ENCODE data around the gene AP1AR.

The AP1AR gene

DNA sequence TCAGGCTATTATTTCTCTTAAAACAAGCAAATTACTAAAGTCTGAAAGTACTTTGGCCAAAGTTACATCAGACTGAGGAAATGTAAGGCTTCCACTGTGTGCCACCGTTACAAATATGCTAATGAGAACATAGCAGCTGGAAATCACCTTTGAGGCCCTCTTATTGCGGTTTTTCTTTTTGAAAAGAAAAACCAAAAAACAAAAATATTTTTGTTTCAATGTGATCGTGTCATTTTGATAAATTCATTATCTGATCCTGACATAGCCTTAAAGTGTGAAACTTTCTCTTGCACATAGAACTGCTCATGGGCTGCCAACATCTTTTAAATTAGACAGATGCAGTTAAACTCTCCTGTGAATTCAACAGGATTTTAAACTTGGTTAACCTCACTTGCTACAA, 56.9 kb downstream of the AP1AR start:
- TF ChIP-seq FOXP2 (optimal IDR thresholded peaks at IDR 0.05; ENCODE audit: borderline replicate concordance, extremely low read depth, extremely low read length, insufficient read depth), result no peak
- no peak for TF ChIP-seq TAF1 (IDR thresholded peaks at IDR 0.05; ENCODE audit: borderline replicate concordance, insufficient read depth, low read length)
- no peak for TF ChIP-seq POLR2AphosphoS5 (IDR thresholded peaks at IDR 0.05; ENCODE audit: low read depth, low read length)
- no peak for TF ChIP-seq REST (IDR thresholded peaks at IDR 0.05; ENCODE audit: insufficient read depth in 1 of 2, low read depth in 2 of 2, low read length in 2 of 2)
- TF ChIP-seq SIN3A (IDR thresholded peaks at IDR 0.05; ENCODE audit: borderline replicate concordance, insufficient read depth, low read length), result no peak

DNA sequence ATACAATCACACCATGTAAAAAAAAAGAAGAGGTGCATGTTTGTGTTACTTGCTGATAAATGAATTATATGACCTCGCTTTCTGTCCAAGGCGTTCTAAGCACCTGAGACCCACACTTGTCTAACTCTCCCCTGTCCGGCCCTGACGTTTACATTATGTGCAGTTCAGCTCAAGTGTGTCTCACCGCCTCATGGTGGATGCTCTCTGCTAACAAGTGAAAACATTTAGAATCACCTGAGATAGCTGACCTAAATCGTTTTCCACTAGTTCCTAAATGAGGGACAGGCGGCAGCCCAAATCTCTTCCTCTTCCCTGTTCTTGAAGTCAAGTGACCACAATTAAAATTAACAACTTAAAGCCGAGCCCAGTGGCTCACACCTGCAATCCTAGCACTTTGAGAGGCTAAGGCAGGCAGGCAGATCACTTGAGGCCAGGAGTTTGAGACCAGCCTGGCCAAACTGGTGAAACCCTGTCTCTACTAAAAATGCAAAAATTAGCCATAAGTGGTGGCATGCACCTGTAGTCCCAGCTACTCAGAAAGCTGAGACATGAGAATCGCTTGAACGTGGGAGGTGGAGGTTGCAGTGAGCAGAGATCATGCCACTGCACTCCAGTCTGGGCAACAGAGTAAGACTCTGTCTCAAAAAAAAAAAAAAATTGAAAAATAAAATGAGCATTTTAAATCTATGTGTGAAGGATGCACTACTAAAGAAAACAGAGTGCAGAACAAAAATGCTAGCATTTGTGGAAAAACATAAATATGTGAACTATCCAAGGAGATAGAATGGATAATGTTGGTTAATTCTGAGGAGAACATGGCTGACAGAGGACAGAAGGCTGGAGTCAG, 58.0 kb downstream of the AP1AR start:
- TF ChIP-seq FOXP2 (optimal IDR thresholded peaks at IDR 0.05; ENCODE audit: borderline replicate concordance, extremely low read depth, extremely low read length, insufficient read depth) (no peak), POLR2AphosphoS5 (IDR thresholded peaks at IDR 0.05; ENCODE audit: low read depth, low read length) (no peak), REST (IDR thresholded peaks at IDR 0.05; ENCODE audit: insufficient read depth in 1 of 2, low read depth in 2 of 2, low read length in 2 of 2) (no peak), TAF1 (IDR thresholded peaks at IDR 0.05; ENCODE audit: borderline replicate concordance, insufficient read depth, low read length) (no peak), SIN3A (IDR thresholded peaks at IDR 0.05; ENCODE audit: borderline replicate concordance, insufficient read depth, low read length) (no peak)

DNA sequence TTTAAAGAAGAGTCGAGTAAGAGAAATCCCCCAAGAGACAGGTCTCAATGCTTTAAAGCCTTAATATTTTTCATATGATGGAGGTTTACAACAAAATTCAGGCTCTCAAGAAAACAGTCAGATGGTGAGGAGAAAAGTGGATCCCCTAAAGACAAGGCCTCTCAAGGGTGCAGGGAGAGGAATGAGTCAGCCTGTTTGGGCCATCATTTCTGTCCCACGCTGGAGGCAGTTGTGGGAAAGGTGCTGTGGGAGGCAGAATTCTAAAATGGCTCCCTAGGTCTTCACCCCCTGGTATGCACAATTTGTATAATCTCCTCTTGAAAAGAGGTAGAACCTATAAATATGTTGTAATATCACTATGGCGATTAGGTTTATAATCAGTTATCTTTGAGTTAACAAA, 58.8 kb downstream of the AP1AR start:
- TF ChIP-seq FOXP2 (optimal IDR thresholded peaks at IDR 0.05; ENCODE audit: borderline replicate concordance, extremely low read depth, extremely low read length, insufficient read depth) (no peak), REST (IDR thresholded peaks at IDR 0.05; ENCODE audit: insufficient read depth in 1 of 2, low read depth in 2 of 2, low read length in 2 of 2) (no peak), SIN3A (IDR thresholded peaks at IDR 0.05; ENCODE audit: borderline replicate concordance, insufficient read depth, low read length) (no peak), TAF1 (IDR thresholded peaks at IDR 0.05; ENCODE audit: borderline replicate concordance, insufficient read depth, low read length) (no peak), POLR2AphosphoS5 (IDR thresholded peaks at IDR 0.05; ENCODE audit: low read depth, low read length) (no peak)

GRCh38 chr4:112296949-112297880, 65.6 kb downstream of the AP1AR start, which contains the start of gene ALPK1:
TSS of gene ALPK1 (plus strand) at chr4:112297369.
- TF ChIP-seq POLR2AphosphoS5 (IDR thresholded peaks at IDR 0.05; ENCODE audit: low read depth, low read length), result no peak
- TF ChIP-seq SIN3A (IDR thresholded peaks at IDR 0.05; ENCODE audit: borderline replicate concordance, insufficient read depth, low read length), result no peak
- TF ChIP-seq FOXP2 (optimal IDR thresholded peaks at IDR 0.05; ENCODE audit: borderline replicate concordance, extremely low read depth, extremely low read length, insufficient read depth), result no peak

DNA sequence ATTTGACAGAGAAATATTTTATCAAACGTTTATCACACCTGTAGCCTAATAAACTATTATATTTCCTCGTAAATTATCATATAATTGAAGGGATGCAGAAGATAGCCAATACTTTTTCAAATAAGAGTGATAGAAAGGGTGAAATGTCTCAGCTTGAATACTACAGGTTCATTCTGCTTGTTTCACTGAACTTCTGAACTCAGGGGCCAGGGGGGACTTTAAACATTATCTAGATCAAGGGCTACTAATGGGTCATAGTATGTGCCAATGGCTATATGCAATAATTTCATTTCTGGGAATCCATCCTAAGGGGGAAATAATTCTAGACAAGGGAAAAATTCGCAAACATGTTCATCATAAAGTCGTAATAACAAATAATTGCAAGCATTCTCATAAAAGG, 68.1 kb downstream of the AP1AR start:
- TF ChIP-seq TAF1 (IDR thresholded peaks at IDR 0.05; ENCODE audit: borderline replicate concordance, insufficient read depth, low read length) (no peak), REST (IDR thresholded peaks at IDR 0.05; ENCODE audit: insufficient read depth in 1 of 2, low read depth in 2 of 2, low read length in 2 of 2) (no peak), SIN3A (IDR thresholded peaks at IDR 0.05; ENCODE audit: borderline replicate concordance, insufficient read depth, low read length) (no peak), FOXP2 (optimal IDR thresholded peaks at IDR 0.05; ENCODE audit: borderline replicate concordance, extremely low read depth, extremely low read length, insufficient read depth) (no peak), POLR2AphosphoS5 (IDR thresholded peaks at IDR 0.05; ENCODE audit: low read depth, low read length) (no peak)
